GF-D8 (cell line): ENCODE data around the gene SND1.
A peak's percentile ranks its signal among the peaks of the same experiment; 100 is the strongest.
"Not testable (repeated sequence)": the region's sequence is repeated elsewhere in the genome, so short reads cannot be mapped to it uniquely, and the experiment has no call there.

Experiments
- DNase-seq: peaks from one replicate; lab custom pipeline; 2025; lab: John Stamatoyannopoulos, UW

Gene SND1

DNA sequence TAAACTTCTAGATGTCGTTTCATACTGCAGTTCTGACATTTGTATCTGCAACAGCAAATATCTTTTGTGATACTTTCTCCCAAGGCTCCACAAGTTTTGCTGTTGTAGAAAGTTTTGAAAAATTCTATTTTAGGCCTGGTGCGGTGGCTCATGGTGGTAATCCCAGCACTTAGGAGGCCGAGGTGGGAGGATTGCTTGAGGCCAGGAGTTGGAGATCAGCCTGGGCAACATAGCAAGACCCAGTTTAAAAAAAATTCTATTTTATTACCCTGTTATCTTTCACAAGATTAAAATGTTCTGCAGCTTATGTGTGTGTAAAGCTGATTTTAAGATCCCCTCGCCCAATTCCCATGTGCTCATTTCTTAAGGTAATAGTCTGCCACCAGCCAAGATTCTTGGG lies 1.4 kb downstream of the SND1 start:
- no peak for DNase-seq

DNA sequence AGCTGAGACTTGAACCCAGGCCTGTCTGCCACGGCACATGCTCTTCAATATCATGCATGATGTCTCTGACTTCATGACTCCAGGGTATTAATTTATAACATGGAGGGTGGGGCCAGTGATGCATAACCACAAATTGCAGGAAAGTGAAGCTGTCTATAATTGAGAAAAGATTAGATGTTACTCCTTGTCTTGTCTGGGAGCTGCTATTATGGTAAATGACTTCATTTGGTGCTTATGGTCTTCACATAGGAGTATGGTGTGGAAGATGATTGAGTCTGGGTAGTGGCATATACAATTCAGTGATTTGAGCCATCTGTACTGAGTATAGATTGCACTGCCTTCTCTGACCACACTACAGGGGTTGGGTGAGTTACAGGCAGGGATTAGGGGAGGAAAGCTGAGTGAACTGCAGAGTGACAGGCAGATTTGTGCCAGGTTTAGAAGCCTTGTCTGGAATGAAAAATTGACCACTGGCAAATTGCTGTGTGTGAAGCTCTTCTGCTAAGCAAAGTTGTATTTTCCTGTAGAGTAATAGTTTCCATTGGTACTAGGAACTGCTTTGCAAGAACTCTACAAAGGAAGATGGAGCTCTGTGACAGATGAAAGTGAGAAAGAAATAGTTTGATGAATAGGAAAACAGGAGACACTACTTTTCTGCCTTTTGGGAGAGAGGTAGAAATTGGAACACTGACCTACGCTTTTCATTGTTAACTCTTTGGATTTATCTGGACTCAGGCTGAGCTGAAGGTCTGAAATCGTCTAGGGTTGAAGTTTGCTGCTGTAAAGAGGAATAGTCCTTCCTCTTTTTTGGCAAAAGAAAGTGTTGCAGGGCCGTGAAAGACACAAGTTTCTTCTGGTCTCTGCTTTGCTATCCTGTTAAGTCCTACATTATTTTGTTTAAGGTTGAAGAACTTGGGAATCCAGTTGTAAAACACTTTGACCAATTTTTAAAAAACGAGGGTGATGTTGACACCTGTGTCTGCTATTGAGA lies 2.7 kb downstream of the SND1 start:
- peak; percentile 13 for DNase-seq

- no peak for DNase-seq
Measured at GRCh38 chr7:127655720-127656119, 3.7 kb downstream of the SND1 start.

- DNase-seq: no peak
Measured at GRCh38 chr7:127657500-127657899, 5.5 kb downstream of the SND1 start.

- no peak for DNase-seq
Measured at GRCh38 chr7:127658970-127659630, 7.1 kb downstream of the SND1 start.

GRCh38 chr7:127665922-127666321 lies 13.9 kb downstream of the SND1 start:
- DNase-seq: no peak

DNA sequence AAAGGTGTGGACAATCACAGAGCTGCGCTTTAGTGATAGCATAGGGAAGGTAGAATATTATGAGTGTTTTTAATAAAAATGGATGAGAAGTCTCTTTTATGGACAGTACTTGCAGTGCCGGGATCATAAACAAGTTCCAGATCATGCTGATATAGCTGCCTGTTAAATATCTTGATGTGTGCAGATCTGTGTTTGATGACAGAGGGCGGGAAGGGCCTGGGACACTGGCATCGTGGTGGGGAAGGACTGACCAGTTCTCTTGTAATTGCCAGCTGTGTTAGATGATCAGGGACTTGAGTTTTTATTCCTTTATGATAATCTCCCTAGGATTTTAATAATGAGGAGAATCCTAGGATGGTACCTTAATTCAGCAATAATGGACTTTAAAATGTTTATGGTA lies 14.6 kb downstream of the SND1 start:
- DNase-seq: no peak

GRCh38 chr7:127667017-127667670 lies 15.2 kb downstream of the SND1 start:
- DNase-seq: no peak

GRCh38 chr7:127667759-127668530 lies 16.0 kb downstream of the SND1 start:
- peak; percentile 44 for DNase-seq

- no peak for DNase-seq
Measured at GRCh38 chr7:127671341-127671740, 19.3 kb downstream of the SND1 start.

- no peak for DNase-seq
Measured at GRCh38 chr7:127673902-127674301, 21.9 kb downstream of the SND1 start.

- DNase-seq: no peak
Measured at GRCh38 chr7:127674361-127674760, 22.4 kb downstream of the SND1 start.

DNA sequence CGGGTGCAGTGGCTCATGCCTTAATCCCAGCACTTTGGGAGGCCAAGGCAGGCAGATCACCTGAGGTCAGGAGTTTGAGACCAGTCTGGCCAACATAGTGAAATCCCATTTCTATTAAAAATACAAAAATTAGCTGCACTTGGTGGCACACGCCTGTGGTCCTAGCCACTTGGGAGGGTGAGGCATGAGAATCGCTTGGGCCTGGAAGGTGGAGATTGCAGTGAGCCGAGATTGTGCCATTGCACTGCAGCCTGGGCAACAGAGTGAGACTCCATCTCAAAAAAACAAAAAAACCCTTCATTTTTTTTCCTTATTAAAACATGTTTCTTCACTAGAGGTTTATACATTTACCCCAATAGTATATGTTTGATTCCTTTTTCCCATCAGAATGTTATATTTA lies 22.9 kb downstream of the SND1 start:
- not testable (repeated sequence) for DNase-seq

- DNase-seq: no peak
Measured at GRCh38 chr7:127675721-127676120, 23.7 kb downstream of the SND1 start.

DNA sequence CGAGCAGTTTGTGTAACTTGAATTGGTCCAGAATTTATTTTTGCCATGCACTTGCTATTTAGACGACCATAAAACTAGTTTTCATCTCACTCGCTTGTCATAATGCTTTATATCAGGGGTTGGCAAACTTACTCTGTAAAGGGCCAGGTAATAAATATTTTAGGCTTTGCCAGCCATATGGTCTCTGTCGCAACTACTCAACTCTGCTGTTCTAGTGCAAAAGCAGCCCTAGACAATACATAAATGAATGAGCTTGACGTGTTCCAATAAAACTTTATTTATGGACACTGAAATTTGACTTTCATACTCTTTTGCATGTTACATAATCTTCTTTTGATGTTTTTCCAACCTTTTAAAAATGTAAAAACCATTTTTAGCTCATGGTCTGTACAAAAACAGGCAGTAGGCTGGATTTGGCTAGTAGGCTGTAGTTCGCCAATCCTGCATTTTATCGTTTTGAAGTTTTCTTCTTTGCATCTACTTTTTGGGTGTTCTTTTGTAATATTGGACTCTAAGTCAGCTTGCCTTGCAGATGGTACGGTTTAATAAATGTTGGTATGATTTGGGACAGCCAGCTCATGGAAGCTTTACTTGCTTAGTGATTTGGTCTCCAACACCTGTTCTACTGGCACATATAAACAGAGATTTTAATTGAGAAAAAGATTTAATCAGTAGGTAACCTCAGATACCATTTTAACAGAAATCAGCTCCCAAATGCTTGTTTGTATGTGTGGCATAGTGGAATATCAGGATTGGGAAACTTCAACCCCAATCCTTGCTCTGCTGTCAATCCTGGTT lies 25.6 kb downstream of the SND1 start:
- no peak for DNase-seq

GRCh38 chr7:127678337-127678736 lies 26.3 kb downstream of the SND1 start:
- DNase-seq: no peak

- DNase-seq: no peak
Measured at GRCh38 chr7:127678947-127679346, 27.0 kb downstream of the SND1 start.

DNA sequence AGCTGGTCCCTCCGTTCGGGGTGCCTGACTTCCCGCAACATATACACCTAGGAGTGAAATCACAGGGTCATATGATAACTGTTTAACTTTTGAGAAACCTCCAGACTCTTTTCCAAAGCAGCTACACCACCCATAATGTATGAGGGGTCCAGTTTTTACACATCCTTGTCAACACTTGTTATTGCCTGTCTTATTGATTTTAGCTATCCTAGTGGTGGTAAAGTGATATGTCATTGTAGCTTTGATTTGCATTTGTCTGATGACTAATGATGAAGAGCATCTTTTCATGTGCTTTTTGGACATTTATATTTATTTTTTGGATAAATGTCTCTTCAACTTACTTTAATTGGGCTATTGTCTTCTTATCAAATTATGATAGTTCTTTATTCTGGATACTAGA lies 29.0 kb downstream of the SND1 start:
- DNase-seq: no peak

GRCh38 chr7:127682140-127682539 lies 30.1 kb downstream of the SND1 start:
- DNase-seq: no peak

- DNase-seq: no peak
Measured at GRCh38 chr7:127683776-127684681, 32.0 kb downstream of the SND1 start.
